Ovary (tissue), 3 donors: ENCODE data around the gene GRAMD1B.

Experiments
- CTCF ChIP-seq, 3 donors: fragments of 450-650 bp in 2 of 3; fragments of 200-600 bp in 1 of 3; IDR thresholded peaks; one replicate each; pipeline versions ENCODE4 v1.5.1 to v1.8.0; 2016 to 2022; ENCODE audit warnings: antibody characterized with exemption in 3 of 3, mild to moderate bottlenecking in 1 of 3
- POLR2A ChIP-seq: fragments of 450-650 bp; IDR thresholded peaks from one replicate; pipeline ENCODE4 v1.6.1; 2017; ENCODE audit warnings: antibody characterized with exemption, mild to moderate bottlenecking, moderate library complexity
- donor health status: DM: no; HTN: no; CAD: no.

GRCh38 chr11:123659311-123659710 is 229.2 kb downstream of the GRAMD1B start:
- TF ChIP-seq CTCF (IDR thresholded peaks at IDR 0.05) = no peak
- TF ChIP-seq POLR2A = no peak
